Liver (tissue), 3 donors: ENCODE data around the gene CFAP45.
A peak's percentile ranks its signal among the peaks of the same experiment; 100 is the strongest.

Experiments used
- CTCF ChIP-seq: fragments of 150-350 bp; IDR thresholded peaks from 2 replicates; pipeline ENCODE4 v1.5.1; 2017; ENCODE audit warnings: improper control_type of control experiment, low read depth, low read length; ENCODE audit not compliant: missing input control
- GABPA ChIP-seq, 2 donors: IDR thresholded peaks in 1 of 2; conservative IDR thresholded peaks in 1 of 2; 2 replicates each; pipeline ENCODE4 v1.6.1; 2016; ENCODE audit warnings: antibody characterized with exemption in 2 of 2, mild to moderate bottlenecking in 1 of 2, moderate library complexity in 1 of 2
- JUND ChIP-seq, 2 donors: IDR thresholded peaks; 2 replicates each; pipeline ENCODE4 v1.6.1; 2016; ENCODE audit warnings: antibody characterized with exemption in 2 of 2
- MAX ChIP-seq: IDR thresholded peaks from 2 replicates; pipeline ENCODE4 v1.6.1; 2016; ENCODE audit warnings: antibody characterized with exemption
- NR2F2 ChIP-seq: IDR thresholded peaks from 2 replicates; pipeline ENCODE4 v1.6.1; 2016; ENCODE audit warnings: antibody characterized with exemption
- RXRA ChIP-seq, 2 donors: IDR thresholded peaks; 2 replicates each; pipeline ENCODE4 v1.6.1; 2017 to 2018; ENCODE audit warnings: antibody characterized with exemption in 2 of 2, mild to moderate bottlenecking in 1 of 2
- SP1 ChIP-seq: IDR thresholded peaks from 2 replicates; pipeline ENCODE4 v1.6.1; 2018; ENCODE audit warnings: antibody characterized with exemption, mild to moderate bottlenecking
- TAF1 ChIP-seq: conservative IDR thresholded peaks from 2 replicates; pipeline ENCODE4 v1.6.1; 2016; ENCODE audit warnings: antibody characterized with exemption, mild to moderate bottlenecking
- donor health status: healthy.
- donor health status: healthy.

- peak in 1 of 2 donors; percentile 24 for TF ChIP-seq JUND (IDR thresholded peaks at IDR 0.05)
- no peak for TF ChIP-seq CTCF
- no peak for TF ChIP-seq SP1
- no peak for TF ChIP-seq GABPA (IDR thresholded peaks at IDR 0.05 in 1 of 2, conservative IDR thresholded peaks at IDR 0.05 in 1 of 2)
- TF ChIP-seq MAX: no peak
- TF ChIP-seq RXRA (IDR thresholded peaks at IDR 0.05): no peak
- no peak for TF ChIP-seq NR2F2
- TF ChIP-seq TAF1: no peak
These were observed 20.0 kb downstream of the CFAP45 start for GRCh38 chr1:159879977-159880376.
